Measurements from ENCODE around the gene OR6B2.
"Not testable (repeated sequence)": the region's sequence is repeated elsewhere in the genome, so short reads cannot be mapped to it uniquely, and the experiment has no call there.

OR6B2 gene

GRCh38 chr2:240053173-240054155 is 23.2 kb upstream of the OR6B2 start, which contains the start of gene OR6B3:
Gene OR6B3, minus strand, starts transcription at chr2:240053521.
- in situ Hi-C loops (cut with HindIII; ENCODE audit: low pct_unique_long_range_greater_than_20kb, low sequenced_read_pairs) = no loop called here
- TF ChIP-seq JUND (IDR thresholded peaks at IDR 0.05; ENCODE audit: low read depth) = no peak
- no peak for DNase-seq (ENCODE audit: low read depth in 1 of 2, low spot score in 1 of 2)

- DNase-seq (ENCODE audit: low read depth in 1 of 2, low spot score in 1 of 2) = no peak
- in situ Hi-C loops (cut with HindIII; ENCODE audit: low pct_unique_long_range_greater_than_20kb, low sequenced_read_pairs) = no loop called here
- TF ChIP-seq JUND (IDR thresholded peaks at IDR 0.05; ENCODE audit: low read depth) = no peak
Observed at GRCh38 chr2:240052524-240052923, 22.3 kb upstream of the OR6B2 start.

- no peak for TF ChIP-seq JUND (IDR thresholded peaks at IDR 0.05; ENCODE audit: low read depth)
- in situ Hi-C loops (cut with HindIII; ENCODE audit: low pct_unique_long_range_greater_than_20kb, low sequenced_read_pairs) = no loop called here
- DNase-seq (ENCODE audit: low read depth in 1 of 2, low spot score in 1 of 2) = no peak
Observed at GRCh38 chr2:240051697-240052096, 21.5 kb upstream of the OR6B2 start.

- no peak for TF ChIP-seq JUND (IDR thresholded peaks at IDR 0.05; ENCODE audit: low read depth)
- DNase-seq (ENCODE audit: low read depth in 1 of 2, low spot score in 1 of 2) = no peak
- in situ Hi-C loops (cut with HindIII; ENCODE audit: low pct_unique_long_range_greater_than_20kb, low sequenced_read_pairs) = no loop called here
Observed at GRCh38 chr2:240050278-240050677, 20.0 kb upstream of the OR6B2 start.

GRCh38 chr2:240048237-240048636 is 18.0 kb upstream of the OR6B2 start:
- in situ Hi-C loops (cut with HindIII; ENCODE audit: low pct_unique_long_range_greater_than_20kb, low sequenced_read_pairs) = no loop called here
- no peak for TF ChIP-seq JUND (IDR thresholded peaks at IDR 0.05; ENCODE audit: low read depth)
- DNase-seq (ENCODE audit: low read depth in 1 of 2, low spot score in 1 of 2) = no peak

GRCh38 chr2:240045098-240045497 is 14.9 kb upstream of the OR6B2 start:
- TF ChIP-seq JUND (IDR thresholded peaks at IDR 0.05; ENCODE audit: low read depth) = no peak
- in situ Hi-C loops (cut with HindIII; ENCODE audit: low pct_unique_long_range_greater_than_20kb, low sequenced_read_pairs) = no loop called here
- no peak for DNase-seq (ENCODE audit: low read depth in 1 of 2, low spot score in 1 of 2)

- DNase-seq (ENCODE audit: low read depth in 1 of 2, low spot score in 1 of 2); in situ Hi-C loops (cut with HindIII; ENCODE audit: low pct_unique_long_range_greater_than_20kb, low sequenced_read_pairs): not testable (repeated sequence)
Observed at GRCh38 chr2:240044096-240044495, 13.9 kb upstream of the OR6B2 start.

GRCh38 chr2:240043279-240043989 is 13.2 kb upstream of the OR6B2 start:
- in situ Hi-C loops (cut with HindIII; ENCODE audit: low pct_unique_long_range_greater_than_20kb, low sequenced_read_pairs) = no loop called here
- DNase-seq (ENCODE audit: low read depth in 1 of 2, low spot score in 1 of 2) = no peak
- no peak for TF ChIP-seq JUND (IDR thresholded peaks at IDR 0.05; ENCODE audit: low read depth)

- TF ChIP-seq JUND (IDR thresholded peaks at IDR 0.05; ENCODE audit: low read depth) = no peak
- in situ Hi-C loops (cut with HindIII; ENCODE audit: low pct_unique_long_range_greater_than_20kb, low sequenced_read_pairs) = no loop called here
- DNase-seq (ENCODE audit: low read depth in 1 of 2, low spot score in 1 of 2) = no peak
Observed at GRCh38 chr2:240042740-240043139, 12.5 kb upstream of the OR6B2 start.

- no peak for TF ChIP-seq JUND (IDR thresholded peaks at IDR 0.05; ENCODE audit: low read depth)
- in situ Hi-C loops (cut with HindIII; ENCODE audit: low pct_unique_long_range_greater_than_20kb, low sequenced_read_pairs) = no loop called here
- no peak for DNase-seq (ENCODE audit: low read depth in 1 of 2, low spot score in 1 of 2)
Observed at GRCh38 chr2:240041363-240041762, 11.1 kb upstream of the OR6B2 start.

GRCh38 chr2:240037358-240037757 is 7.1 kb upstream of the OR6B2 start:
- no peak for TF ChIP-seq JUND (IDR thresholded peaks at IDR 0.05; ENCODE audit: low read depth)
- in situ Hi-C loops (cut with HindIII; ENCODE audit: low pct_unique_long_range_greater_than_20kb, low sequenced_read_pairs) = no loop called here
- no peak for DNase-seq (ENCODE audit: low read depth in 1 of 2, low spot score in 1 of 2)

GRCh38 chr2:240033330-240033678 is 3.1 kb upstream of the OR6B2 start:
- no peak for TF ChIP-seq JUND (IDR thresholded peaks at IDR 0.05; ENCODE audit: low read depth)
- in situ Hi-C loops (cut with HindIII; ENCODE audit: low pct_unique_long_range_greater_than_20kb, low sequenced_read_pairs) = no loop called here
- DNase-seq (ENCODE audit: low read depth in 1 of 2, low spot score in 1 of 2) = no peak
